K562 (cell line): Measurements from ENCODE around the gene TRAF3.

Experiments
- EGR1 ChIP-seq: fragments of 450-650 bp; conservative IDR thresholded peaks from 2 replicates; pipeline ENCODE4 v1.6.1; 2017; ENCODE audit warnings: mild to moderate bottlenecking
- TF ChIP-seq, protein P1 (sequence below): IDR thresholded peaks from 3 replicates; pipeline ENCODE4 v1.6.1; 2011; ENCODE audit warnings: borderline replicate concordance, mild to moderate bottlenecking; ENCODE audit not compliant: insufficient read length, insufficient read depth

DNA sequence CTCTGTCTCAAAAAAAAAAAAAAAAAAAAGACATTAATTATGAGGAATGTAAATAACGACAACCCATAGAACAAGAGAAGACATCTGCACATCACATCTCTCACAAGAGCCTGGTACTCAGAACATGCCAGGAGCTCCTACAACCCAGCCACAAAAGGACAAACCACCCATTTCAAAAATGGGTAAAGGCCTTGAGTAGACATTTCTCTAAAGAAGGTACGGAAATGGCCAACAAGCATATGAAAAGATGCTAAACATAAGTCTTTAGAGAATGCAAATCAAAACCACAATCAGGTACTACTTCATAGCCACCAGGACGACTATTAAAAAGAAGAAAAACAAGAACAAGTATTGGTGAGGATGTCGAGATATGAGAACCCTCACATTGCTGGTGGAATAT lies 158.5 kb downstream of the TRAF3 start:
- no peak for TF ChIP-seq EGR1
- TF ChIP-seq, protein P1, sequence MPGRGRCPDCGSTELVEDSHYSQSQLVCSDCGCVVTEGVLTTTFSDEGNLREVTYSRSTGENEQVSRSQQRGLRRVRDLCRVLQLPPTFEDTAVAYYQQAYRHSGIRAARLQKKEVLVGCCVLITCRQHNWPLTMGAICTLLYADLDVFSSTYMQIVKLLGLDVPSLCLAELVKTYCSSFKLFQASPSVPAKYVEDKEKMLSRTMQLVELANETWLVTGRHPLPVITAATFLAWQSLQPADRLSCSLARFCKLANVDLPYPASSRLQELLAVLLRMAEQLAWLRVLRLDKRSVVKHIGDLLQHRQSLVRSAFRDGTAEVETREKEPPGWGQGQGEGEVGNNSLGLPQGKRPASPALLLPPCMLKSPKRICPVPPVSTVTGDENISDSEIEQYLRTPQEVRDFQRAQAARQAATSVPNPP, result no peak
